VCaP (cell line): ENCODE measurements around the gene RALGPS2.

Source experiments
- H3K27ac ChIP-seq: fragments of 450-650 bp; 2 replicates; pipeline ENCODE4 v1.5.1; 2017
- CTCF ChIP-seq: fragments of 450-650 bp; conservative IDR thresholded peaks from 2 replicates; pipeline ENCODE4 v1.5.1; 2017; ENCODE audit warnings: mild to moderate bottlenecking, moderate library complexity

The RALGPS2 gene

DNA sequence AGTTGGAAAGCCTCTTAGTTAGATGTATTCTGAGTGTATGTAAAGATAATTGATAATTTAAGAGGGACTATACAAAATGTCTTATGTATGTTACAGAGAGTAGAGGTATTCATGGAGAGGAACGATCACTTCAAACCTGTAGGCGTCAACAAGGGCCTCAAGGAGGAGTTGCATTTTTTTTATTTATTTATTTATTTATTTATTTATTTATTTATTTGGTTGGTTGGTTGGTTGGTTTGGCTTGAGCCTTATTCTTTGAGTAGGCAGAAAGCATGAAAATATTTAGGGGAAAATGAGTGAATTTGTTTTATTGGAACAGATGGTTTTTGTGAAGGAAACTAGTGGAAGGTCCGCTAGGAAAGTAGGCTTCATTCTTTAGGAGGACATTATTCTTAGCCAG lies 137.4 kb downstream of the RALGPS2 start:
- no peak overlapping the region for H3K27ac ChIP-seq
- no peak for TF ChIP-seq CTCF

DNA sequence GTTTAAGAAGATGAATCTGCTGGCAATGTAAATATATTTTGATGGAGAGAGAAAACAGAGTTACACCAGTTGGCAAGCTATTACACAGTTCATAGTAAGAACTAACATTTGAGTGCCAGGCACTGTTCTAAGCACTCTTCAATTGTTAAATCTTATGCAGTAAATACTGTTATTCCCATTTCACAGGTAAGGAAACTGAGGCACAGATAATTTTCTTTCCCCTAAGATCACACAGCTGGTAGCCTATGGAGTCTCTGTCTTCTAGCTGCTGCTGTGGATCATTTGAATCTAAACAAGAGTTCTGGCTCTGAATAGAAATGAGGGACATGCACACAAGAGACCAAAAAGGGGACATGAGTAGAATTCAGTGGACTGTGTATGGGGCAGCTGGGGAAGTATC lies 137.8 kb downstream of the RALGPS2 start:
- no peak for TF ChIP-seq CTCF

DNA sequence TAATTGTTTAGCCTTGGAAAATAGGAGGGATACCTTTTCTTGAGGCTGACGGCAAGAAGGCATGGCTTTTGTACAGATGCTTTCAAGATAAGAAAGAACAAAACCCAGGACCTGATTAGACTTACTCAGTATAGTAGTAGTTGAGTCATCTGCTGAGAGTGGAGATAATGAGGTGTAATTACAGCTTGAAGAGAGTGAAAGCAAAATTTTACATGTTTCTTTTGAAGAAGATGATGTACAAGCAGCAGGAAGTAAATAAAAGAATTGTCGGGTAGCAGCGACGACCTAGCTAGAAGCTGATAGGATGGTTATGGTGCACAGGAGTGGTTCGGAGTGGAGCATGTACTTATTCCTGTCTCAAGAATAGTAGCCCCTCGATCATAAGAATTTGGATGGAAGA lies 139.3 kb downstream of the RALGPS2 start:
- TF ChIP-seq CTCF: no peak
- no peak overlapping the region for H3K27ac ChIP-seq

More for the DNA sequence above, 137.8 kb downstream of the RALGPS2 start:
- H3K27ac ChIP-seq: no peak overlapping the region

GRCh38 chr1:178867670-178868069 lies 142.6 kb downstream of the RALGPS2 start:
- no peak for TF ChIP-seq CTCF
- no peak overlapping the region for H3K27ac ChIP-seq

DNA sequence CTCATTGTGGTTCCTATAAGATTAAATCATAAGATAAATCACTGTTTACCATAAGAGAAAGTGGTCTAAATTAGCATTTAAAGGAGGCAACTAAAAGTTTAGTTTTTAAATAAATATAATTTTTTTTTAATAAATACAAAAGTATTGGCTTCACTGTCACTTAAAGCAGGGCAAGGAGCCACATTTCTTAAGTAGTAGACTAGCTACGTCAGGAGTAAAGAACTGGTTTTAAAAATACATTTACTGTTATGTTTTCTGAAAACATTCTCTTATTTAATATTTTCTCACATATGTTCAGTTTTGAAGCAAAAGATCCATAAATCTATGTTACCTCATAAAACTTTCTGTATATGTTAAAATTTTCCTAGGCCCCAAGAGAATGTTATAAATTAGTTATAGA lies 143.7 kb downstream of the RALGPS2 start:
- no peak overlapping the region for H3K27ac ChIP-seq
- no peak for TF ChIP-seq CTCF

- no peak for TF ChIP-seq CTCF
- no peak overlapping the region for H3K27ac ChIP-seq
Measured at GRCh38 chr1:178869119-178869697, 144.2 kb downstream of the RALGPS2 start.

DNA sequence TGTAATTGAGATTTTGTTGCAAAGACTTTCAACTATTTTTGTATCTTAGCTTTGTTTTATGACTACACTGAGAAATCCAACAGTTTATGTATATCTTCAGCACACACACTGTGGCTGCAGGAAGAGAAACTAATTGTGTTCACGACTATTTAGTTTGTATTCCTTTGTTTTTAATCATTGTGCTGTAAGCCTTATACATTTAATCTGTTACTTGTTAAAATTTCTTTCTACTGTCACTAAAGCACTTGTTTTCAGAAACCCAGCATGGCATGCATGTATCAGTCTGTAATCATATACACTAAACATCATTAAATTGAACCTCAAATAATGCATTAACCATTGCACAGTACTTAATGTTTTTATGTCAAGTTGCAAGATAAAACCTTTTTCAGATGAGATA lies 145.2 kb downstream of the RALGPS2 start:
- TF ChIP-seq CTCF: no peak

More for the DNA sequence above, 145.2 kb downstream of the RALGPS2 start:
- H3K27ac ChIP-seq: no peak overlapping the region
